Right atrium auricular region (tissue), 2 donors: ENCODE measurements around the gene MAP1B. TPM values are rescaled to one million over a fixed set of nuclear protein-coding genes. Genes with fewer than 3 reads are reported as not detected.

Experiments used
- DNase-seq: peaks from one replicate; pipeline ENCODE4 v3.0.0-alpha.2; 2019; ENCODE audit warnings: low spot score
- H3K27ac ChIP-seq, 2 donors: fragments of 200-600 bp; sonication (generic); 1 replicate in 1 of 2; 2 replicates in 1 of 2; pipeline ENCODE4 v1.5.1; 2016 to 2019
- H3K27me3 ChIP-seq, 2 donors: fragments of 200-600 bp; sonication (generic); one replicate each; pipeline versions ENCODE4 v1.5.1 to v1.6.0; 2017 to 2019
- H3K36me3 ChIP-seq: fragments of 200-600 bp; sonication (generic); one replicate; pipeline ENCODE4 v1.5.1; 2016
- H3K4me1 ChIP-seq, 2 donors: fragments of 200-600 bp; sonication (generic); one replicate each; pipeline versions ENCODE4 v1.5.1 to v1.6.0; 2017 to 2019
- H3K4me3 ChIP-seq, 2 donors: fragments of 200-600 bp; sonication (generic); 1 replicate in 1 of 2; 2 replicates in 1 of 2; pipeline ENCODE4 v1.5.1; 2017 to 2019; ENCODE audit warnings: mild to moderate bottlenecking in 1 of 2, moderate library complexity in 1 of 2
- H3K9me3 ChIP-seq, 2 donors: fragments of 200-600 bp; sonication (generic); one replicate each; pipeline ENCODE4 v1.5.1; 2019
- CTCF ChIP-seq, 2 donors: fragments of 200-600 bp; sonication (generic); IDR thresholded peaks; one replicate each; pipeline ENCODE4 v1.5.1; 2019; ENCODE audit warnings: antibody characterized with exemption in 2 of 2
- total RNA-seq, 2 donors: library from RNA; depleted of rRNA; stranded (reverse); fragments of >200 nt; gene quantifications; one replicate each; pipeline ENCODE4 v1.1.0, GENCODE V29; 2016

Gene MAP1B
- total RNA-seq, 2 donors from 2014 or later: 203 to 558 TPM

DNA sequence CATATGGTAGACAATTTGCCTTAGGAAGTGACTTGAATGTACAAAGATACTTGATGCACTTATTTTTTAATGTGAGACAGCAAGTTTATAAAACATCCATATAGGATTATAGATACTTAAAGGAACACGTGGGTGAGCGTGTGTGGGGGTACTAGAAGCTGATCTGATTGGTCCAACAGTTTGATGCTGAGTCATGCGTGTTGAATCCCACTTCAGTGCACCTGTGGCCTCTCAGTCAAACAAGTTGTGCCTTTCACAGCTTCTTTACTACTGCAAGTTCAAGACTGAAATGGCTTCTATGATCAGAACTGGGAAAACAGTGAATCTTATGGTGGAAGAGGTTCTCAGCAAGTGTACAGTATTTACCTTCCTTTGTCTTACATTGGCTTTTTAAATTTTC, 98.9 kb downstream of the MAP1B start:
- no peak overlapping the region for H3K4me3 ChIP-seq
- H3K36me3 ChIP-seq: peaks cover 59% of the 10 kb centered on the region
- TF ChIP-seq CTCF (IDR thresholded peaks at IDR 0.05): no peak
- H3K9me3 ChIP-seq: no peaks in the 10 kb centered on the region
- H3K4me1 ChIP-seq: peaks cover 0 to 21% of the 10 kb centered on the region in 2 donors
- no peak overlapping the region for H3K27ac ChIP-seq
- DNase-seq: no peak
- no peaks in the 10 kb centered on the region for H3K27me3 ChIP-seq

GRCh38 chr5:72206994-72207393, 99.7 kb downstream of the MAP1B start:
- H3K27me3 ChIP-seq: no peaks in the 10 kb centered on the region

GRCh38 chr5:72208324-72208926, 101.2 kb downstream of the MAP1B start:
- Histone ChIP-seq H3K9me3 (no peaks in the 10 kb centered on the region), H3K27me3 (no peaks in the 10 kb centered on the region), H3K4me1 (peaks cover 0 to 24% of the 10 kb centered on the region in 2 donors)

More at GRCh38 chr5:72206994-72207393, 99.7 kb downstream of the MAP1B start:
- Histone ChIP-seq H3K9me3 (no peaks in the 10 kb centered on the region), H3K36me3 (peaks cover 52% of the 10 kb centered on the region), H3K4me3 (no peak overlapping the region), H3K27ac (no peak overlapping the region), H3K4me1 (peaks cover 0 to 24% of the 10 kb centered on the region in 2 donors)
- no peak for TF ChIP-seq CTCF (IDR thresholded peaks at IDR 0.05)
- DNase-seq: no peak

GRCh38 chr5:72209147-72210115, 102.2 kb downstream of the MAP1B start:
- no peak for TF ChIP-seq CTCF (IDR thresholded peaks at IDR 0.05)
- H3K4me1 ChIP-seq: peaks cover 0 to 24% of the 10 kb centered on the region in 2 donors
- H3K27ac ChIP-seq: no peak overlapping the region
- no peaks in the 10 kb centered on the region for H3K27me3 ChIP-seq
- no peak for DNase-seq
- peaks cover 38% of the 10 kb centered on the region for H3K36me3 ChIP-seq
- no peak overlapping the region for H3K4me3 ChIP-seq
- no peaks in the 10 kb centered on the region for H3K9me3 ChIP-seq

More at GRCh38 chr5:72208324-72208926, 101.2 kb downstream of the MAP1B start:
- Histone ChIP-seq H3K36me3 (peaks cover 48% of the 10 kb centered on the region), H3K4me3 (no peak overlapping the region), H3K27ac (no peak overlapping the region)
- DNase-seq: no peak
- TF ChIP-seq CTCF (IDR thresholded peaks at IDR 0.05): no peak

DNA sequence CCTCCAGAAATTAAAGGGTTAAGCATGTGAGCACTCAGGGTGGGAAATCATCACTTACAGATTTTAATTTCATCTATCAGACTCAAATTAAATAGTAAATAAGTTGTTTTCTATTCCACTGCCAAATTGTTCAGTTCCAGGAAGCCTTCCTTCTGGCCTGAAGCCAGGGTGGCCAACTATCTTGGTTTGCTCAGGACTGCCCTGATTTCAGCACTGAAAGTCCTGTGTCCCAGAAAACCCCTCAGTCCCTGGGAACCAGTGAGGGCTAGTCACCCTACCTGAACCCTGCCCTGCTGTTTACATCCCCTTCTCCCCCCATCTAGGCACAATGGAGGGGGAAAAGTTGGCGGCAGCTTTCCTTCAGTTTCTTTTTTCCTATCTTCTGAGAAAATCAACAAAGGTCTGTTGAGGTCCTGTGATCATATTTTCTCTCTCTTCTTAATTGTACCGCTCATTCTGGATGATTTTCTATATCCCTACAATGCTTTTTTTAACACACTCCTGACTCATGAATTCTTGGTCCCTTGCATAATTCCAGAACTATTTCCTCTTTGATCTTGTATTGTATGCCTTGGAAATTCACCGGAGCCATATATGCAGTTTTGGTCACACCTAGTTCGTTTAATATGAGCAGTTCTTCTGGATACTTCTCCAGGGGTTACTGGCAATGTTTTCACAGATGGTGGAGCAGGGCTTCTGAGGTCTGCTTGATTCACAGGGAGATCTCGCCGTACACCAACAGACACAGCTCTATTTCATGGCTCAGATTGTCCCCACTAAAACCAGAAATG, 103.8 kb downstream of the MAP1B start:
- H3K4me3 ChIP-seq: no peak overlapping the region
- H3K27me3 ChIP-seq: no peaks in the 10 kb centered on the region
- H3K27ac ChIP-seq: peak overlapping the region; percentile 71 to 81
- peaks cover 21% of the 10 kb centered on the region for H3K36me3 ChIP-seq
- no peaks in the 10 kb centered on the region for H3K9me3 ChIP-seq
- DNase-seq: no peak
- peaks cover 0 to 24% of the 10 kb centered on the region in 2 donors for H3K4me1 ChIP-seq
- TF ChIP-seq CTCF (IDR thresholded peaks at IDR 0.05): no peak
